HL-60 (cell line): Measurements from ENCODE around the gene L1TD1.

ENCODE experiments used
- DNase-seq, 2 experiments: peaks; one replicate each; pipeline ENCODE4 v3.0.0-alpha.2; 2010 to 2020; ENCODE audit warnings: low read depth in 1 of 2, low spot score in 1 of 2
- H3K27ac ChIP-seq: fragments of 250-450 bp; sonication (Bioruptor Pico); replicated peaks from 2 replicates; pipeline ENCODE4 v1.5.1; 2020; ENCODE audit warnings: mild to moderate bottlenecking, moderate library complexity
- H3K27me3 ChIP-seq: fragments of 250-450 bp; sonication (Bioruptor Pico); 2 replicates; pipeline ENCODE4 v1.5.1; 2021; ENCODE audit warnings: mild to moderate bottlenecking, moderate library complexity; ENCODE audit not compliant: insufficient read depth, poor library complexity, severe bottlenecking
- H3K4me3 ChIP-seq: replicated peaks from 2 replicates; pipeline ENCODE4 v1.5.1; 2011; ENCODE audit warnings: mild to moderate bottlenecking, control low read depth, low read length; ENCODE audit not compliant: insufficient read depth
- CTCF ChIP-seq: IDR thresholded peaks from one replicate; pipeline ENCODE4 v1.5.1; 2011; ENCODE audit warnings: low read length, control low read depth, inconsistent platforms; ENCODE audit not compliant: insufficient read depth
- GABPA ChIP-seq: IDR thresholded peaks from 2 replicates; pipeline ENCODE4 v1.6.1; 2012; ENCODE audit warnings: low read depth
- POLR2AphosphoS5 ChIP-seq: IDR thresholded peaks from 2 replicates; pipeline ENCODE4 v1.6.1; 2012; ENCODE audit warnings: low read depth
- REST ChIP-seq: IDR thresholded peaks from 2 replicates; pipeline ENCODE4 v1.6.1; 2012; ENCODE audit warnings: low read depth; ENCODE audit not compliant: insufficient replicate concordance
- SPI1 ChIP-seq: IDR thresholded peaks from 2 replicates; pipeline ENCODE4 v1.6.1; 2012; ENCODE audit warnings: low read depth, mild to moderate bottlenecking, borderline replicate concordance

L1TD1 gene

GRCh38 chr1:62259551-62259950, 64.9 kb downstream of the L1TD1 start:
- H3K27me3 ChIP-seq, result no peaks in the 10 kb centered on the region
- no peak overlapping the region for H3K4me3 ChIP-seq
- no peak overlapping the region for H3K27ac ChIP-seq
- TF ChIP-seq POLR2AphosphoS5 (no peak), CTCF (no peak), SPI1 (no peak), REST (no peak), GABPA (no peak)
- DNase-seq, result no peak

GRCh38 chr1:62260688-62261087, 66.0 kb downstream of the L1TD1 start:
- Histone ChIP-seq H3K27me3 (no peaks in the 10 kb centered on the region), H3K4me3 (no peak overlapping the region)
- DNase-seq, result no peak

More at GRCh38 chr1:62260688-62261087, 66.0 kb downstream of the L1TD1 start:
- TF ChIP-seq POLR2AphosphoS5 (no peak), SPI1 (no peak), GABPA (no peak), REST (no peak), CTCF (no peak)
- H3K27ac ChIP-seq, result no peak overlapping the region
